Measurements from ENCODE around the gene MT1A. TPM values are rescaled to one million over a fixed set of nuclear protein-coding genes. Genes with fewer than 3 reads are reported as not detected.

The MT1A gene
- total RNA-seq, 1 experiment from 2014 or later = 2.8 TPM

DNA sequence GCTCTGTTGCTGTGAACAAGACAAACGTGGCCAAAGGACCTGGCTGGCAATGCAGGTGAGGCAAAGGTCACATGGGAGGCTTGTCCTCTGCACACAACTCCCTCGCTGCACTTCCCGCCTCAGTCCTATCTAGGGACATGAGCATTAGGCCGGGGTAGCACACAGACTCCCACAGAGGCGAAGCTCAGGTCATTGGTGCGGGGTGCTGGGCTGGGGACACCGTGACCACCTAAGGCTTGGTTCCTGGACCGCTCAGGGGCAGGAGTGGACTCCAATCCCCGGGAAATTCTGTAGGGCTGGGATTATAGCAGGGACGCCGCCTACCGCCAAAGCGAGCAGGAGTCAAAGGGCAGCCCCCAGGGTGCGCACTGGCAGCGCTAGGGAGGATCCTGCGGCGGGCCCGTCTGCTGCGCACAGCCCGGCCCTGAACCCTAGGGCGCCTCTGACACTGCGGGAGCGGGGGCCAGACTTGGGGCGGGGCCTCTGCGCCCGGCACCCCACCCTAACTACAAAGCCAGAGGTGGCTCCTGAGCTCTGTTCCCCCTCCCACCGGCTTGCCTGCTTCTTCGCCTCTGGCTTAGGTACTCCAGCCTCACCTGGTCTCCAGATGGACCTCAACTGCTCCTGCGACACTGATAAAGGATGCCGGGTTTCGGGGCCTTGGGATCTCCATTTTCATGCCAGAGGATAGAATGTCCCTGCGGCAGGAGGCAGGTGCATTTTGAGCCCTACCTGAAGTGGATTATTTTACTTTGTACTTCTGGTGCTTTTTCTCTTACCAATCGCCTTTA is 9.4 kb downstream of the MT1A start (continued):
- TF ChIP-seq, protein P1, sequence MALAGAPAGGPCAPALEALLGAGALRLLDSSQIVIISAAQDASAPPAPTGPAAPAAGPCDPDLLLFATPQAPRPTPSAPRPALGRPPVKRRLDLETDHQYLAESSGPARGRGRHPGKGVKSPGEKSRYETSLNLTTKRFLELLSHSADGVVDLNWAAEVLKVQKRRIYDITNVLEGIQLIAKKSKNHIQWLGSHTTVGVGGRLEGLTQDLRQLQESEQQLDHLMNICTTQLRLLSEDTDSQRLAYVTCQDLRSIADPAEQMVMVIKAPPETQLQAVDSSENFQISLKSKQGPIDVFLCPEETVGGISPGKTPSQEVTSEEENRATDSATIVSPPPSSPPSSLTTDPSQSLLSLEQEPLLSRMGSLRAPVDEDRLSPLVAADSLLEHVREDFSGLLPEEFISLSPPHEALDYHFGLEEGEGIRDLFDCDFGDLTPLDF (CRISPR knock-in tag; IDR thresholded peaks at IDR 0.05) = no peak
- TF ChIP-seq, protein P2, sequence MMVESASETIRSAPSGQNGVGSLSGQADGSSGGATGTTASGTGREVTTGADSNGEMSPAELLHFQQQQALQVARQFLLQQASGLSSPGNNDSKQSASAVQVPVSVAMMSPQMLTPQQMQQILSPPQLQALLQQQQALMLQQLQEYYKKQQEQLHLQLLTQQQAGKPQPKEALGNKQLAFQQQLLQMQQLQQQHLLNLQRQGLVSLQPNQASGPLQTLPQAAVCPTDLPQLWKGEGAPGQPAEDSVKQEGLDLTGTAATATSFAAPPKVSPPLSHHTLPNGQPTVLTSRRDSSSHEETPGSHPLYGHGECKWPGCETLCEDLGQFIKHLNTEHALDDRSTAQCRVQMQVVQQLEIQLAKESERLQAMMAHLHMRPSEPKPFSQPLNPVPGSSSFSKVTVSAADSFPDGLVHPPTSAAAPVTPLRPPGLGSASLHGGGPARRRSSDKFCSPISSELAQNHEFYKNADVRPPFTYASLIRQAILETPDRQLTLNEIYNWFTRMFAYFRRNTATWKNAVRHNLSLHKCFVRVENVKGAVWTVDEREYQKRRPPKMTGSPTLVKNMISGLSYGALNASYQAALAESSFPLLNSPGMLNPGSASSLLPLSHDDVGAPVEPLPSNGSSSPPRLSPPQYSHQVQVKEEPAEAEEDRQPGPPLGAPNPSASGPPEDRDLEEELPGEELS (CRISPR knock-in tag; IDR thresholded peaks at IDR 0.05) = peak; percentile 53; the same call in 1 of the 2 replicates
- TF ChIP-seq, protein P3, sequence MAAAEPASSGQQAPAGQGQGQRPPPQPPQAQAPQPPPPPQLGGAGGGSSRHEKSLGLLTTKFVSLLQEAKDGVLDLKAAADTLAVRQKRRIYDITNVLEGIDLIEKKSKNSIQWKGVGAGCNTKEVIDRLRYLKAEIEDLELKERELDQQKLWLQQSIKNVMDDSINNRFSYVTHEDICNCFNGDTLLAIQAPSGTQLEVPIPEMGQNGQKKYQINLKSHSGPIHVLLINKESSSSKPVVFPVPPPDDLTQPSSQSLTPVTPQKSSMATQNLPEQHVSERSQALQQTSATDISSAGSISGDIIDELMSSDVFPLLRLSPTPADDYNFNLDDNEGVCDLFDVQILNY (CRISPR knock-in tag; IDR thresholded peaks at IDR 0.05) = 0 out of 2 replicates have a peak, but pooled peaks have one; percentile 47
- TF ChIP-seq, protein P4, sequence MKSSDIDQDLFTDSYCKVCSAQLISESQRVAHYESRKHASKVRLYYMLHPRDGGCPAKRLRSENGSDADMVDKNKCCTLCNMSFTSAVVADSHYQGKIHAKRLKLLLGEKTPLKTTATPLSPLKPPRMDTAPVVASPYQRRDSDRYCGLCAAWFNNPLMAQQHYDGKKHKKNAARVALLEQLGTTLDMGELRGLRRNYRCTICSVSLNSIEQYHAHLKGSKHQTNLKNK (CRISPR knock-in tag; IDR thresholded peaks at IDR 0.05) = no peak
- TF ChIP-seq, protein P5, sequence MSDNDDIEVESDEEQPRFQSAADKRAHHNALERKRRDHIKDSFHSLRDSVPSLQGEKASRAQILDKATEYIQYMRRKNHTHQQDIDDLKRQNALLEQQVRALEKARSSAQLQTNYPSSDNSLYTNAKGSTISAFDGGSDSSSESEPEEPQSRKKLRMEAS (CRISPR knock-in tag; IDR thresholded peaks at IDR 0.05) = peak; percentile 68; the same call in 1 of the 2 replicates
- TF ChIP-seq, protein P6, sequence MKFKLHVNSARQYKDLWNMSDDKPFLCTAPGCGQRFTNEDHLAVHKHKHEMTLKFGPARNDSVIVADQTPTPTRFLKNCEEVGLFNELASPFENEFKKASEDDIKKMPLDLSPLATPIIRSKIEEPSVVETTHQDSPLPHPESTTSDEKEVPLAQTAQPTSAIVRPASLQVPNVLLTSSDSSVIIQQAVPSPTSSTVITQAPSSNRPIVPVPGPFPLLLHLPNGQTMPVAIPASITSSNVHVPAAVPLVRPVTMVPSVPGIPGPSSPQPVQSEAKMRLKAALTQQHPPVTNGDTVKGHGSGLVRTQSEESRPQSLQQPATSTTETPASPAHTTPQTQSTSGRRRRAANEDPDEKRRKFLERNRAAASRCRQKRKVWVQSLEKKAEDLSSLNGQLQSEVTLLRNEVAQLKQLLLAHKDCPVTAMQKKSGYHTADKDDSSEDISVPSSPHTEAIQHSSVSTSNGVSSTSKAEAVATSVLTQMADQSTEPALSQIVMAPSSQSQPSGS (CRISPR knock-in tag; IDR thresholded peaks at IDR 0.05; ENCODE audit: borderline replicate concordance, low read depth) = no peak
- TF ChIP-seq NR1H2 (CRISPR knock-in tag; IDR thresholded peaks at IDR 0.05) = no peak
- TF ChIP-seq, protein P7, sequence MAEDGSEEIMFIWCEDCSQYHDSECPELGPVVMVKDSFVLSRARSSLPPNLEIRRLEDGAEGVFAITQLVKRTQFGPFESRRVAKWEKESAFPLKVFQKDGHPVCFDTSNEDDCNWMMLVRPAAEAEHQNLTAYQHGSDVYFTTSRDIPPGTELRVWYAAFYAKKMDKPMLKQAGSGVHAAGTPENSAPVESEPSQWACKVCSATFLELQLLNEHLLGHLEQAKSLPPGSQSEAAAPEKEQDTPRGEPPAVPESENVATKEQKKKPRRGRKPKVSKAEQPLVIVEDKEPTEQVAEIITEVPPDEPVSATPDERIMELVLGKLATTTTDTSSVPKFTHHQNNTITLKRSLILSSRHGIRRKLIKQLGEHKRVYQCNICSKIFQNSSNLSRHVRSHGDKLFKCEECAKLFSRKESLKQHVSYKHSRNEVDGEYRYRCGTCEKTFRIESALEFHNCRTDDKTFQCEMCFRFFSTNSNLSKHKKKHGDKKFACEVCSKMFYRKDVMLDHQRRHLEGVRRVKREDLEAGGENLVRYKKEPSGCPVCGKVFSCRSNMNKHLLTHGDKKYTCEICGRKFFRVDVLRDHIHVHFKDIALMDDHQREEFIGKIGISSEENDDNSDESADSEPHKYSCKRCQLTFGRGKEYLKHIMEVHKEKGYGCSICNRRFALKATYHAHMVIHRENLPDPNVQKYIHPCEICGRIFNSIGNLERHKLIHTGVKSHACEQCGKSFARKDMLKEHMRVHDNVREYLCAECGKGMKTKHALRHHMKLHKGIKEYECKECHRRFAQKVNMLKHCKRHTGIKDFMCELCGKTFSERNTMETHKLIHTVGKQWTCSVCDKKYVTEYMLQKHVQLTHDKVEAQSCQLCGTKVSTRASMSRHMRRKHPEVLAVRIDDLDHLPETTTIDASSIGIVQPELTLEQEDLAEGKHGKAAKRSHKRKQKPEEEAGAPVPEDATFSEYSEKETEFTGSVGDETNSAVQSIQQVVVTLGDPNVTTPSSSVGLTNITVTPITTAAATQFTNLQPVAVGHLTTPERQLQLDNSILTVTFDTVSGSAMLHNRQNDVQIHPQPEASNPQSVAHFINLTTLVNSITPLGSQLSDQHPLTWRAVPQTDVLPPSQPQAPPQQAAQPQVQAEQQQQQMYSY (CRISPR knock-in tag; IDR thresholded peaks at IDR 0.05) = no peak; the same call in 1 of the 2 replicates
- TF ChIP-seq, protein P8, sequence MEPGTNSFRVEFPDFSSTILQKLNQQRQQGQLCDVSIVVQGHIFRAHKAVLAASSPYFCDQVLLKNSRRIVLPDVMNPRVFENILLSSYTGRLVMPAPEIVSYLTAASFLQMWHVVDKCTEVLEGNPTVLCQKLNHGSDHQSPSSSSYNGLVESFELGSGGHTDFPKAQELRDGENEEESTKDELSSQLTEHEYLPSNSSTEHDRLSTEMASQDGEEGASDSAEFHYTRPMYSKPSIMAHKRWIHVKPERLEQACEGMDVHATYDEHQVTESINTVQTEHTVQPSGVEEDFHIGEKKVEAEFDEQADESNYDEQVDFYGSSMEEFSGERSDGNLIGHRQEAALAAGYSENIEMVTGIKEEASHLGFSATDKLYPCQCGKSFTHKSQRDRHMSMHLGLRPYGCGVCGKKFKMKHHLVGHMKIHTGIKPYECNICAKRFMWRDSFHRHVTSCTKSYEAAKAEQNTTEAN (CRISPR knock-in tag; IDR thresholded peaks at IDR 0.05) = no peak
- TF ChIP-seq, protein P9, sequence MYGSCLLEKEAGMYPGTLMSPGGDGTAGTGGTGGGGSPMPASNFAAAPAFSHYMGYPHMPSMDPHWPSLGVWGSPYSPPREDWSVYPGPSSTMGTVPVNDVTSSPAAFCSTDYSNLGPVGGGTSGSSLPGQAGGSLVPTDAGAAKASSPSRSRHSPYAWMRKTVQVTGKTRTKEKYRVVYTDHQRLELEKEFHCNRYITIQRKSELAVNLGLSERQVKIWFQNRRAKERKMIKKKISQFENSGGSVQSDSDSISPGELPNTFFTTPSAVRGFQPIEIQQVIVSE (CRISPR knock-in tag; IDR thresholded peaks at IDR 0.05; ENCODE audit: borderline replicate concordance) = no peak
- no peak for TF ChIP-seq TEAD1 (CRISPR knock-in tag; IDR thresholded peaks at IDR 0.05)
- TF ChIP-seq EMX1 (CRISPR knock-in tag; IDR thresholded peaks at IDR 0.05) = no peak
- TF ChIP-seq, protein P10, sequence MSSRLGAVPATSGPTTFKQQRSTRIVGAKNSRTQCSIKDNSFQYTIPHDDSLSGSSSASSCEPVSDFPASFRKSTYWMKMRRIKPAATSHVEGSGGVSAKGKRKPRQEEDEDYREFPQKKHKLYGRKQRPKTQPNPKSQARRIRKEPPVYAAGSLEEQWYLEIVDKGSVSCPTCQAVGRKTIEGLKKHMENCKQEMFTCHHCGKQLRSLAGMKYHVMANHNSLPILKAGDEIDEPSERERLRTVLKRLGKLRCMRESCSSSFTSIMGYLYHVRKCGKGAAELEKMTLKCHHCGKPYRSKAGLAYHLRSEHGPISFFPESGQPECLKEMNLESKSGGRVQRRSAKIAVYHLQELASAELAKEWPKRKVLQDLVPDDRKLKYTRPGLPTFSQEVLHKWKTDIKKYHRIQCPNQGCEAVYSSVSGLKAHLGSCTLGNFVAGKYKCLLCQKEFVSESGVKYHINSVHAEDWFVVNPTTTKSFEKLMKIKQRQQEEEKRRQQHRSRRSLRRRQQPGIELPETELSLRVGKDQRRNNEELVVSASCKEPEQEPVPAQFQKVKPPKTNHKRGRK (CRISPR knock-in tag; IDR thresholded peaks at IDR 0.05; ENCODE audit: borderline replicate concordance) = no peak
- TF ChIP-seq JAZF1 (CRISPR knock-in tag; IDR thresholded peaks at IDR 0.05) = no peak
- peak; percentile 53; the same call in 1 of the 2 replicates for TF ChIP-seq FOXP1 (CRISPR knock-in tag; IDR thresholded peaks at IDR 0.05; ENCODE audit: borderline replicate concordance)
- TF ChIP-seq, protein P11, sequence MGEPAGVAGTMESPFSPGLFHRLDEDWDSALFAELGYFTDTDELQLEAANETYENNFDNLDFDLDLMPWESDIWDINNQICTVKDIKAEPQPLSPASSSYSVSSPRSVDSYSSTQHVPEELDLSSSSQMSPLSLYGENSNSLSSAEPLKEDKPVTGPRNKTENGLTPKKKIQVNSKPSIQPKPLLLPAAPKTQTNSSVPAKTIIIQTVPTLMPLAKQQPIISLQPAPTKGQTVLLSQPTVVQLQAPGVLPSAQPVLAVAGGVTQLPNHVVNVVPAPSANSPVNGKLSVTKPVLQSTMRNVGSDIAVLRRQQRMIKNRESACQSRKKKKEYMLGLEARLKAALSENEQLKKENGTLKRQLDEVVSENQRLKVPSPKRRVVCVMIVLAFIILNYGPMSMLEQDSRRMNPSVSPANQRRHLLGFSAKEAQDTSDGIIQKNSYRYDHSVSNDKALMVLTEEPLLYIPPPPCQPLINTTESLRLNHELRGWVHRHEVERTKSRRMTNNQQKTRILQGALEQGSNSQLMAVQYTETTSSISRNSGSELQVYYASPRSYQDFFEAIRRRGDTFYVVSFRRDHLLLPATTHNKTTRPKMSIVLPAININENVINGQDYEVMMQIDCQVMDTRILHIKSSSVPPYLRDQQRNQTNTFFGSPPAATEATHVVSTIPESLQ (CRISPR knock-in tag; IDR thresholded peaks at IDR 0.05) = no peak
